ENCODE data around the gene FSTL4.

GRCh38 chr5:133269691-133270090, 342.6 kb downstream of the FSTL4 start:
- no peak for TF ChIP-seq CTCF (conservative IDR thresholded peaks at IDR 0.05; ENCODE audit: low read length)
- TF ChIP-seq EZH2phosphoT487 (IDR thresholded peaks at IDR 0.05; ENCODE audit: borderline replicate concordance, low read depth, low read length): no peak
